OCI-LY1 (cell line): ENCODE measurements around the gene ANP32E.

Experiments
- H2AFZ ChIP-seq: fragments of 200-600 bp; sonication (generic), shearing (Covaris generic); 2 replicates; pipeline ENCODE4 v1.6.0; 2014; ENCODE audit warnings: antibody characterized with exemption, mild to moderate bottlenecking, low read length
- H3F3A ChIP-seq: fragments of 200-600 bp; sonication (generic), shearing (Covaris generic); 2 replicates; pipeline ENCODE4 v1.6.0; 2014; ENCODE audit warnings: mild to moderate bottlenecking, antibody characterized with exemption, low read length, moderate library complexity; ENCODE audit not compliant: insufficient read depth
- H3K27ac ChIP-seq: fragments of 200-600 bp; sonication (generic); 2 replicates; pipeline ENCODE4 v1.5.1; 2014; ENCODE audit warnings: low read length, mixed run types, mild to moderate bottlenecking, low read depth; ENCODE audit not compliant: poor library complexity, severe bottlenecking
- H3K27me3 ChIP-seq: fragments of 200-600 bp; sonication (generic); 2 replicates; pipeline ENCODE4 v1.6.0; 2014; ENCODE audit warnings: antibody characterized with exemption, mild to moderate bottlenecking, low read length, moderate library complexity; ENCODE audit not compliant: insufficient read depth
- H3K36me3 ChIP-seq: fragments of 200-600 bp; sonication (generic); 2 replicates; pipeline ENCODE4 v1.6.1; 2014; ENCODE audit warnings: mild to moderate bottlenecking, antibody characterized with exemption, low read length, moderate library complexity, mixed read lengths; ENCODE audit not compliant: insufficient read depth
- H3K4me1 ChIP-seq: fragments of 200-600 bp; sonication (generic); 2 replicates; pipeline ENCODE4 v1.5.1; 2014; ENCODE audit warnings: mild to moderate bottlenecking, low read length, moderate library complexity; ENCODE audit not compliant: insufficient read depth, severe bottlenecking
- H3K4me2 ChIP-seq: fragments of 200-600 bp; sonication (generic), shearing (Covaris generic); 2 replicates; pipeline ENCODE4 v1.6.1; 2014; ENCODE audit warnings: low read length
- H3K4me3 ChIP-seq: fragments of 200-600 bp; sonication (generic); 2 replicates; pipeline ENCODE4 v1.5.1; 2014; ENCODE audit warnings: low read length, low read depth, mild to moderate bottlenecking, mixed read lengths; ENCODE audit not compliant: poor library complexity, severe bottlenecking
- H3K79me2 ChIP-seq: fragments of 200-600 bp; shearing (Covaris generic); 2 replicates; pipeline ENCODE4 v1.6.1; 2016; ENCODE audit warnings: mixed run types, low read length, mixed read lengths; ENCODE audit not compliant: insufficient read depth
- H3K9ac ChIP-seq: fragments of 200-600 bp; sonication (generic), shearing (Covaris generic); 2 replicates; pipeline ENCODE4 v1.6.1; 2014; ENCODE audit warnings: mild to moderate bottlenecking, low read length, mixed read lengths
- H3K9me2 ChIP-seq: fragments of 200-600 bp; sonication (generic), shearing (Covaris generic); 2 replicates; pipeline ENCODE4 v1.6.1; 2014; ENCODE audit warnings: low read depth, mild to moderate bottlenecking, low read length, mixed read lengths
- H3K9me3 ChIP-seq: fragments of 200-600 bp; shearing (Covaris generic); 2 replicates; pipeline ENCODE4 v1.6.1; 2014; ENCODE audit warnings: low read length, mixed read lengths
- H4K20me1 ChIP-seq: fragments of 200-600 bp; sonication (generic), shearing (Covaris generic); 2 replicates; pipeline ENCODE4 v1.6.0; 2016; ENCODE audit warnings: mild to moderate bottlenecking, low read length; ENCODE audit not compliant: insufficient read depth
- CTCF ChIP-seq: fragments of 200-600 bp; sonication (generic), shearing (Covaris generic); IDR thresholded peaks from 2 replicates; pipeline ENCODE4 v1.5.1; 2017; ENCODE audit warnings: mild to moderate bottlenecking, antibody characterized with exemption, low read length, moderate library complexity, mixed read lengths
- EZH2 ChIP-seq: fragments of 200-600 bp; sonication (generic), shearing (Covaris generic); IDR thresholded peaks from 2 replicates; pipeline ENCODE4 v1.8.0; 2017; ENCODE audit warnings: borderline replicate concordance, mixed run types, mild to moderate bottlenecking, antibody characterized with exemption, low read length, moderate library complexity, mixed read lengths

Gene ANP32E

DNA sequence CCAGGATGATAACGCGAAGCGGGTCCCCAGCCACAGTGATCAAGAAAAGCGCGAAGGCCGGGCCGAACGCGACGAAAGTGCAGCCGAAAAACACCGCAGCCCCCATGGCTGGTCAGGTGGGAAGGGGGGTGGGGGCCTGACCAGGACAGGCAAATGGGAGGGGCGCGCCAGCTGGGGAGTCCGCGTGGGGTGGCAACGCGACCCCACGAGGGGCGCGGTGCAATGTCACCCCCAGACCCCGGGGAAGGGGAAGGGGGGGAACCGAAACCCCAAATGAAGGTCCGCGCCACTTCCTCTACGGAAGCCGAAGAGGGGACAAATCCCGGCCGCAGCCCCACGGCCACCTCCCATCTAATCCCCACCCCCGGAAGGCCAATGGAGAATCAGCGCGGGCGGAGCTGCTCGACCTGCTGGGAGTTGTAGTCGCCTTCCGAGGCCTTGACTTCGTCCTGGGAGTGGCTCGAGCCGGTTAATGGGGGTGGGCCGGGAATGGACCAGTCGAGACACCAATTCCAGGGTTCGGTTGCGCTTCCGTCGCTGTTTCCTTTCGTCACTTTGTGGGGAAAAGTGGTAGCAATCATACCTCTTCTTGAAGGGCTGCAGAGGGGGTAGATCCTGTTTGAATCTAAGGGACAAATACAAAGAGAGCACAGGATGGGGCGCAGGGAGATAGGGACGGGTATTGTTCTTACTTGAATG is 32.9 kb upstream of the ANP32E start, which contains the start of gene APH1A:
TSS of gene APH1A (minus strand) at position 312 of the 699 bp plus-strand sequence. CDS start at position 106, 206 bp downstream.
- Histone ChIP-seq H3K79me2 (peaks cover 10% of the 10 kb centered on the region), H3K9ac (peak within 1 kb of the TSS; percentile 87), H2AFZ (peak within 1 kb of the TSS; percentile 50), H4K20me1 (no peaks in the 10 kb centered on the region), H3K4me3 (peak within 1 kb of the TSS; percentile 80), H3F3A (no peaks in the 10 kb centered on the region), H3K36me3 (peaks cover 31% of the 10 kb centered on the region), H3K4me1 (peaks cover 29% of the 10 kb centered on the region), H3K27me3 (no peaks in the 10 kb centered on the region), H3K9me2 (no peaks in the 10 kb centered on the region), H3K4me2 (peak within 1 kb of the TSS; percentile 85), H3K9me3 (no peaks in the 10 kb centered on the region), H3K27ac (peak within 1 kb of the TSS; percentile 25)
- TF ChIP-seq EZH2 (no peak), CTCF (no peak)

DNA sequence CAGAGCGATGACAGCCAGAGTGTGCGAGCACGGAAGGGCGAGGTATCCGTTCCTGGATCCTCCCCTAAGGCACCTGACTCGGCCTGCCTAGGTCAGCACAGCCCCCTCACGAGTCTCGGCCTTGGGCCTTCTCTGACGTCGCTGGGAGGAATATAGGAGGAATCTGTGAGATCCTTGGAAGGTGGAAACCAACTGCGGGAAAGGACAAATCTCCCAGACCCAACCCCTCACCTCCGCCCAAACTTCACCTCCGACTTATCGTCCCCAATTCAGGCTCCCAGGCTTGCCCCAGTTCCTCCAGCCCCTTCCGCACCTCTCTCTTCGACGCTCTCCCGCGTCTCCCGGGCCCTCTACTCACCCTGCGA is 32.4 kb upstream of the ANP32E start:
- H3K79me2 ChIP-seq: peaks cover 10% of the 10 kb centered on the region
- H3K9ac ChIP-seq: peak overlapping the region; percentile 87
- H2AFZ ChIP-seq: no peak overlapping the region
- H3K27ac ChIP-seq: peak overlapping the region; percentile 25
- peak overlapping the region; percentile 80 for H3K4me3 ChIP-seq
- no peaks in the 10 kb centered on the region for H3F3A ChIP-seq
- H3K9me2 ChIP-seq: no peaks in the 10 kb centered on the region
- no peaks in the 10 kb centered on the region for H3K27me3 ChIP-seq
- H3K4me2 ChIP-seq: peak overlapping the region; percentile 85
- no peaks in the 10 kb centered on the region for H4K20me1 ChIP-seq
- TF ChIP-seq EZH2 (no peak), CTCF (no peak)
- H3K9me3 ChIP-seq: no peaks in the 10 kb centered on the region
- peaks cover 31% of the 10 kb centered on the region for H3K36me3 ChIP-seq
- peaks cover 31% of the 10 kb centered on the region for H3K4me1 ChIP-seq

GRCh38 chr1:150267896-150268295 is 32.0 kb upstream of the ANP32E start:
- H4K20me1 ChIP-seq: no peaks in the 10 kb centered on the region
- H3K9me2 ChIP-seq: no peaks in the 10 kb centered on the region
- H3K9ac ChIP-seq: peak overlapping the region; percentile 87
- H3K27ac ChIP-seq: peak overlapping the region; percentile 25
- no peaks in the 10 kb centered on the region for H3K9me3 ChIP-seq
- no peak for TF ChIP-seq EZH2
- TF ChIP-seq CTCF: no peak
- H2AFZ ChIP-seq: no peak overlapping the region
- peaks cover 36% of the 10 kb centered on the region for H3K4me1 ChIP-seq
- H3K27me3 ChIP-seq: no peaks in the 10 kb centered on the region
- peak overlapping the region; percentile 85 for H3K4me2 ChIP-seq
- peak overlapping the region; percentile 80 for H3K4me3 ChIP-seq
- H3F3A ChIP-seq: no peaks in the 10 kb centered on the region
- H3K79me2 ChIP-seq: peaks cover 10% of the 10 kb centered on the region
- H3K36me3 ChIP-seq: peaks cover 31% of the 10 kb centered on the region
